Activated CD8-positive, alpha-beta memory T cell treated with anti-CD3 and anti-CD28 coated beads for 36 hours (primary cell): ENCODE measurements around the gene OXLD1. TPM values are rescaled to one million over a fixed set of nuclear protein-coding genes. Genes with fewer than 3 reads are reported as not detected.

Experiments used
- CTCF ChIA-PET: fragments of 350-600 bp; sonication (Branson Sonifier 250); formaldehyde crosslinking; loops from one replicate; lab custom pipeline; 2021; ENCODE audit warnings: antibody characterized with exemption; lab: Charles Lee
- POLR2A ChIA-PET: fragments of 350-600 bp; sonication (Branson Sonifier 250); formaldehyde crosslinking; loops from one replicate; lab custom pipeline; 2021; ENCODE audit warnings: antibody characterized with exemption; lab: Charles Lee
- total RNA-seq, 2 experiments: library from RNA; stranded (reverse); gene quantifications; one replicate each; pipeline ENCODE4 v1.2.3, GENCODE V29; 2021

The OXLD1 gene
- total RNA-seq = 10 to 100 TPM; 49.1 to 55.7 TPM

GRCh38 chr17:81666342-81667191 is at the start of gene OXLD1, which contains the start of gene CCDC137:
OXLD1 (minus strand) TSS chr17:81666605; CDS start chr17:81666577, 28 bp downstream.
CCDC137 (plus strand) TSS chr17:81666737; CDS start chr17:81666767, 30 bp downstream.
- POLR2A ChIA-PET = interaction anchor here (0.5 to 1.5 kb wide), 6 partner anchors 17 to 193 kb away, joined by 3 to 6 read pairs (median 3); partner anchors contain the start of genes ARL16, HGS and MRPL12
- CTCF ChIA-PET = no interaction called here

GRCh38 chr17:81715107-81715871 is 48.9 kb upstream of the OXLD1 start:
- POLR2A ChIA-PET = interaction anchor here (1.5 kb wide), 1 partner anchor 12 kb away, joined by 5 read pairs; the partner anchor contains the start of gene MRPL12
- CTCF ChIA-PET = no interaction called here

- CTCF ChIA-PET = interaction anchor here (1.4 kb wide), 1 partner anchor 12 kb away, joined by 4 read pairs; no protein-coding TSS in a partner anchor
- POLR2A ChIA-PET = interaction anchor here (1.5 to 1.9 kb wide), 2 partner anchors 12 to 31 kb away, joined by 5 to 6 read pairs; partner anchors contain the start of genes ARL16, HGS and MRPL12
Measured at GRCh38 chr17:81714412-81715106, 48.2 kb upstream of the OXLD1 start.

- CTCF ChIA-PET = interaction anchor here (0.5 to 1.4 kb wide), 3 partner anchors 12 to 159 kb away, joined by 3 to 4 read pairs (median 3); no protein-coding TSS in a partner anchor
Measured at GRCh38 chr17:81713556-81714411, 47.4 kb upstream of the OXLD1 start.

GRCh38 chr17:81713004-81713555 is 46.7 kb upstream of the OXLD1 start:
- POLR2A ChIA-PET = interaction anchor here (0.6 to 1.9 kb wide), 2 partner anchors 30 to 220 kb away, joined by 5 to 6 read pairs; partner anchors contain the start of genes ARL16 and HGS
- CTCF ChIA-PET = interaction anchor here (0.5 to 1.4 kb wide), 3 partner anchors 11 to 158 kb away, joined by 3 to 4 read pairs (median 3); no protein-coding TSS in a partner anchor

More at GRCh38 chr17:81713556-81714411, 47.4 kb upstream of the OXLD1 start:
- POLR2A ChIA-PET = interaction anchor here (0.6 to 1.9 kb wide), 3 partner anchors 11 to 219 kb away, joined by 5 to 6 read pairs (median 5); partner anchors contain the start of genes ARL16, HGS and MRPL12

GRCh38 chr17:81712468-81713003 is 46.1 kb upstream of the OXLD1 start:
- POLR2A ChIA-PET = interaction anchor here (1.9 kb wide), 1 partner anchor 29 kb away, joined by 6 read pairs; the partner anchor contains the start of genes ARL16 and HGS
- CTCF ChIA-PET = interaction anchor here (1.0 kb wide), 1 partner anchor 19 kb away, joined by 3 read pairs; no protein-coding TSS in a partner anchor

- ChIA-PET POLR2A (interaction anchor here (0.7 to 1.7 kb wide), 5 partner anchors 9 to 310 kb away, joined by 3 to 11 read pairs (median 4); partner anchors contain the start of genes CENPX, HGS and MRPL12), CTCF (no interaction called here)
Measured at GRCh38 chr17:81711814-81712467, 45.5 kb upstream of the OXLD1 start, which contains the start of gene SLC25A10. SLC25A10 (plus strand) TSS chr17:81712284; CDS start chr17:81712427, 143 bp downstream.

GRCh38 chr17:81710514-81711308 is 44.3 kb upstream of the OXLD1 start:
- POLR2A ChIA-PET = interaction anchor here (0.5 to 1.7 kb wide), 6 partner anchors 27 to 355 kb away, joined by 3 to 5 read pairs (median 4); partner anchors contain the start of genes CENPX and HGS
- CTCF ChIA-PET = interaction anchor here (0.6 kb wide), 1 partner anchor 519 kb away, joined by 4 read pairs; no protein-coding TSS in a partner anchor

GRCh38 chr17:81708739-81709185 is 42.4 kb upstream of the OXLD1 start:
- ChIA-PET POLR2A (interaction anchor here (0.8 to 1.5 kb wide), 4 partner anchors 13 to 152 kb away, joined by 3 to 4 read pairs (median 4); partner anchors contain the start of genes ARL16, HGS and P4HB), CTCF (interaction anchor here (0.7 kb wide), 1 partner anchor 74 kb away, joined by 4 read pairs; no protein-coding TSS in a partner anchor)

GRCh38 chr17:81707725-81708646 is 41.6 kb upstream of the OXLD1 start:
- ChIA-PET CTCF (no interaction called here), POLR2A (interaction anchor here (0.8 to 1.5 kb wide), 4 partner anchors 12 to 153 kb away, joined by 3 to 4 read pairs (median 4); partner anchors contain the start of genes ARL16, HGS and P4HB)

GRCh38 chr17:81706757-81707624 is 40.6 kb upstream of the OXLD1 start:
- CTCF ChIA-PET = interaction anchor here (1.2 kb wide), 1 partner anchor 152 kb away, joined by 3 read pairs; no protein-coding TSS in a partner anchor
- POLR2A ChIA-PET = interaction anchor here (0.9 kb wide), 1 partner anchor 24 kb away, joined by 3 read pairs; the partner anchor contains the start of genes ARL16 and HGS

- POLR2A ChIA-PET = interaction anchor here (0.6 to 0.9 kb wide), 2 partner anchors 23 to 177 kb away, joined by 3 read pairs; partner anchors contain the start of genes ARL16 and HGS
Measured at GRCh38 chr17:81706232-81706611, 39.8 kb upstream of the OXLD1 start.

More at GRCh38 chr17:81706232-81706611, 39.8 kb upstream of the OXLD1 start:
- CTCF ChIA-PET = interaction anchor here (1.2 kb wide), 1 partner anchor 152 kb away, joined by 3 read pairs; no protein-coding TSS in a partner anchor
